Stimulated activated CD8-positive, alpha-beta memory T cell treated with anti-CD3 and anti-CD28 coated beads, Interleukin-4, amount 100 ng/mL, for 1 hour (primary cell): Measurements from ENCODE around the gene EFCAB12.
"Not testable (repeated sequence)": the region's sequence is repeated elsewhere in the genome, so short reads cannot be mapped to it uniquely, and the experiment has no call there.

Source experiments
- DNase-seq, 2 donors: peaks; one replicate each; pipeline ENCODE4 v3.0.0-alpha.2; 2020; ENCODE audit warnings: low read depth in 2 of 2, low spot score in 1 of 2

EFCAB12 gene

GRCh38 chr3:129421988-129422745, 6.3 kb downstream of the EFCAB12 start:
- DNase-seq: no peak

GRCh38 chr3:129421236-129421883, 7.1 kb downstream of the EFCAB12 start:
- no peak for DNase-seq

GRCh38 chr3:129419476-129419875, 9.0 kb downstream of the EFCAB12 start:
- no peak for DNase-seq

GRCh38 chr3:129418041-129418973, 10.1 kb downstream of the EFCAB12 start:
- DNase-seq: no peak

- no peak for DNase-seq
Measured at GRCh38 chr3:129417326-129417725, 11.1 kb downstream of the EFCAB12 start.

GRCh38 chr3:129416415-129416814, 12.0 kb downstream of the EFCAB12 start:
- DNase-seq: no peak

GRCh38 chr3:129415830-129416229, 12.6 kb downstream of the EFCAB12 start:
- DNase-seq: no peak

GRCh38 chr3:129415378-129415777, 13.1 kb downstream of the EFCAB12 start:
- DNase-seq: no peak

- no peak for DNase-seq
Measured at GRCh38 chr3:129413687-129414506, 14.5 kb downstream of the EFCAB12 start.

- not testable (repeated sequence) for DNase-seq
Measured at GRCh38 chr3:129413238-129413637, 15.2 kb downstream of the EFCAB12 start.

- no peak for DNase-seq
Measured at GRCh38 chr3:129412542-129413198, 15.8 kb downstream of the EFCAB12 start.

GRCh38 chr3:129410971-129411370, 17.5 kb downstream of the EFCAB12 start:
- DNase-seq: no peak

GRCh38 chr3:129409541-129409940, 18.9 kb downstream of the EFCAB12 start:
- DNase-seq: no peak

GRCh38 chr3:129404610-129405009, 23.8 kb downstream of the EFCAB12 start:
- DNase-seq: no peak

GRCh38 chr3:129404130-129404529, 24.3 kb downstream of the EFCAB12 start:
- no peak for DNase-seq

GRCh38 chr3:129403450-129403849, 25.0 kb downstream of the EFCAB12 start:
- no peak for DNase-seq

GRCh38 chr3:129402616-129403015, 25.8 kb downstream of the EFCAB12 start:
- no peak for DNase-seq

- no peak for DNase-seq
Measured at GRCh38 chr3:129402210-129402609, 26.2 kb downstream of the EFCAB12 start.

GRCh38 chr3:129399895-129400357, 28.5 kb downstream of the EFCAB12 start:
- DNase-seq: no peak
